RWPE2 (cell line): ENCODE measurements around the gene ERVK3-1.

Experiments
- ATAC-seq: fragments of 200-7000 bp; cut with Tn5 transposase; 3 replicates; pipeline ENCODE4 v1.9.1; 2021; ENCODE audit warnings: low read depth
- DNase-seq: peaks from one replicate; pipeline ENCODE4 v3.0.0-alpha.2; 2020; ENCODE audit warnings: low spot score
- H3K27ac ChIP-seq: fragments of 450-650 bp; 2 replicates; pipeline ENCODE4 v1.5.1; 2017; ENCODE audit warnings: mild to moderate bottlenecking; ENCODE audit not compliant: poor library complexity, severe bottlenecking
- H3K27me3 ChIP-seq: fragments of 250-450 bp; sonication (Bioruptor Pico); 2 replicates; pipeline ENCODE4 v1.5.1; 2021; ENCODE audit warnings: mild to moderate bottlenecking, moderate library complexity; ENCODE audit not compliant: insufficient read depth, poor library complexity, severe bottlenecking
- H3K36me3 ChIP-seq: fragments of 250-450 bp; sonication (Bioruptor Pico); 2 replicates; pipeline ENCODE4 v1.5.1; 2020; ENCODE audit warnings: low read depth, mild to moderate bottlenecking, moderate library complexity
- H3K4me1 ChIP-seq: fragments of 250-450 bp; sonication (Bioruptor Pico); 2 replicates; pipeline ENCODE4 v1.5.1; 2021; ENCODE audit warnings: mild to moderate bottlenecking, moderate library complexity; ENCODE audit not compliant: insufficient read depth, poor library complexity, severe bottlenecking
- H3K4me3 ChIP-seq: fragments of 250-450 bp; sonication (Bioruptor Pico); 2 replicates; pipeline ENCODE4 v1.5.1; 2021; ENCODE audit warnings: mild to moderate bottlenecking, moderate library complexity; ENCODE audit not compliant: severe bottlenecking
- H3K9me3 ChIP-seq: fragments of 250-450 bp; sonication (Bioruptor Pico); 2 replicates; pipeline ENCODE4 v1.5.1; 2021; ENCODE audit warnings: mild to moderate bottlenecking, moderate library complexity; ENCODE audit not compliant: severe bottlenecking
- CTCF ChIP-seq: fragments of 450-650 bp; IDR thresholded peaks from one replicate; pipeline ENCODE4 v1.5.1; 2017; ENCODE audit warnings: mild to moderate bottlenecking, moderate library complexity; ENCODE audit not compliant: poor library complexity, severe bottlenecking

The ERVK3-1 gene

DNA sequence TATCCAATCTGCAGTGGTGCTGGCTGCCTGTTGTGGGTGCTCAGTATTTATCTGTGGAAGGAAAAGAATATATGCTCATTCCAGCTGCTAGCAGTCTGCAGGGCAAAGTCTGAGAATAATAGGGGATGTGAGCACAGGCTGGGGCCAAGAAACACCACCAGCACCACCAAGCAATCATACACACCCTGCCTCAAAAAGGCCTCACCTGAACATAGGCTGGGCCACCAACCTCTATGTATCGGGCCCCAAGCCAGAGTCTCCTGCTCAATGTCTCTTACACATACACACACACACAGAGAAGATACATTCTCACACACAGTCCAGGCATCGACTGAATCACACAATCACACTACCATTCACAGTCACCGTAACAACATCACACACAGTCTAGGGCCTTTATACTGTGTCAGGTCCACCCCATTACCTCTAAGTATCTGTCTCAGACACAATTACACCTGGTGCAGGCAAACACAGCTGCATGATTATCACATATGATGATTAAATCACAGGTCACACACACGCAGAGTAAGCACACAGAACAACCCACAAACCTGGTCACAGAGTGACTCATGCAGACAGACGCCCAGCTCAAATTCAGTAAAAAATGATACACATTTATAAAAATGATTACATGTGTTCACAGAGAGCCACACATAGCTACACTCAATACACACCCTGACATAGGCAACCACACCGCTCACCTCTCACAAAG is 20.3 kb downstream of the ERVK3-1 start:
- Histone ChIP-seq H3K4me1 (no peaks in the 10 kb centered on the region), H3K27me3 (no peaks in the 10 kb centered on the region), H3K9me3 (no peaks in the 10 kb centered on the region), H3K36me3 (no peaks in the 10 kb centered on the region), H3K27ac (no peak overlapping the region), H3K4me3 (peak overlapping the region; percentile 75)
- DNase-seq (no peak), ATAC-seq (no peak)
- no peak for TF ChIP-seq CTCF

DNA sequence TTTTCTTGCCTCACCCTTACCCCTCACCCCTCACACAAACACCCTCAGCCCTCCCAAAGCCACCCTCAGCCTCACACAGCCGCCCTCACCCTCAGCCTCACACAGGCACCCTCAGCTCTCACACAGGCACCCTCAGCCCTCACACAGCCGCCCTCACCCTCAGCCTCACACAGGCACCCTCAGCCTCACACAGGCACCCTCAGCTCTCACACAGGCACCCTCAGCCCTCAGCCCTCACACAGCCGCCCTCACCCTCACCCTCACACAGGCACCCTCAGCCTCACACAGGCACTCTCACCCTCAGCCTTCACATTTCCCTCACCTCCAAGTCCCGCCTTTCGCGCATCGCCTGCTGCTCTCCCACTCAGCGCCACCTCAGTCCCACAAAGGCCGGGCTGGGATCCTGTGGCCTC is 21.3 kb downstream of the ERVK3-1 start:
- H3K9me3 ChIP-seq = no peaks in the 10 kb centered on the region
- peak overlapping the region; percentile 44 for H3K27ac ChIP-seq
- DNase-seq (no peak), ATAC-seq (peak; percentile 16)
- no peak for TF ChIP-seq CTCF
- no peaks in the 10 kb centered on the region for H3K27me3 ChIP-seq
- no peaks in the 10 kb centered on the region for H3K4me1 ChIP-seq
- peak overlapping the region; percentile 75 for H3K4me3 ChIP-seq
- H3K36me3 ChIP-seq = no peaks in the 10 kb centered on the region

- Histone ChIP-seq H3K27me3 (no peaks in the 10 kb centered on the region), H3K27ac (peak within 1 kb of the TSS; percentile 44), H3K9me3 (no peaks in the 10 kb centered on the region), H3K36me3 (no peaks in the 10 kb centered on the region), H3K4me3 (peak within 1 kb of the TSS; percentile 75), H3K4me1 (no peaks in the 10 kb centered on the region)
- ATAC-seq = peak; percentile 90
- no peak for TF ChIP-seq CTCF
- DNase-seq = peak; percentile 96
Measured at GRCh38 chr19:58326914-58327726, 21.9 kb downstream of the ERVK3-1 start, which contains the start of gene ZSCAN22. Gene ZSCAN22, plus strand, starts transcription at chr19:58326994. Its CDS starts 7,809 bp downstream, at chr19:58334803.

GRCh38 chr19:58328999-58329398 is 23.8 kb downstream of the ERVK3-1 start:
- Histone ChIP-seq H3K4me3 (no peak overlapping the region), H3K9me3 (no peaks in the 10 kb centered on the region), H3K27me3 (no peaks in the 10 kb centered on the region), H3K36me3 (no peaks in the 10 kb centered on the region), H3K27ac (no peak overlapping the region), H3K4me1 (no peaks in the 10 kb centered on the region)
- DNase-seq = no peak
- no peak for ATAC-seq
- peak; percentile 34 for TF ChIP-seq CTCF
